Stimulated activated CD4-positive, alpha-beta T cell treated with anti-CD3 and anti-CD28 coated beads, Interleukin-12 subunit alpha, Interleukin-12 subunit beta, amount 100 ng/mL, for 48 hours (primary cell): ENCODE results near the gene AKR7A3.
"Not testable (repeated sequence)": the region's sequence is repeated elsewhere in the genome, so short reads cannot be mapped to it uniquely, and the experiment has no call there.

ENCODE experiments used
- DNase-seq, 3 donors: peaks; one replicate each; pipeline ENCODE4 v3.0.0-alpha.2; 2020; ENCODE audit warnings: low read depth in 2 of 3, low spot score in 1 of 3

AKR7A3 gene

GRCh38 chr1:19319196-19319595, 30.6 kb upstream of the AKR7A3 start:
- no peak for DNase-seq

DNA sequence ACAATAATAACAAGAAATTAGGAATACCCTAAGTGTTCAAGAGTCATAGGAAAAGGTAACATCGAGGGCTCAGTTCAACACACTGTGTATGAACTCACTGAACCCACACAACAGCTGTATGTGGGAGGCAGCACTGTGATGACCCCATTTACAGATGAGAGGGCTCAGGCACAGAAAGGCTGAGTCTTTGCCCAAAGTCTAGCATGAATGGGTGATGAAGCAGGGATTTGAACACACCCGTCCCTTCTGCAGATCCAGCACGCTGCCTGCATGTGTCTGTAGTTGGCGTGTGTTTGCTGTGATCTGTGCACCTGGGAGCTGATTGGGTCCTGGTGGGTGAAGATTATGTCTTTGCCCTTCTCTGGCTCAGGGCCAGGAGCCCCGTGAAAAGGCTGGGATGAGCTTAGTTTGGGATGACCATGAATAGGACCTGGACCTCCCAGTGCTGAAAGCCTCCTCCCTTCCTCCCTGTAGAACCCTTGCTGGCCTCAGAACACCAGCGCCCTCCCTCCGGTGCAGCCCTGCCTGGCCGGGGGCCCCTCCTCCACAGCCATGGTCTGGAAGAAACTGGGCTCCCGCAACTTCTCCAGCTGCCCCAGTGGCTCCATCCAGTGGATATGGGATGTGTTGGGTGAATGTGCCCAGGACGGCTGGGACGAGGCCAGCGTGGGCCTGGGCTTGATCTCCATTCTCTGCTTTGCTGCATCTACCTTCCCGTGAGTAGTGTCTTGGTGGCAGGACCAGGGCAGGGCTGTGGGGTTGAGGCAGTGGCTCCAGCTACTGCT, 28.7 kb upstream of the AKR7A3 start:
- DNase-seq, result no peak

DNA sequence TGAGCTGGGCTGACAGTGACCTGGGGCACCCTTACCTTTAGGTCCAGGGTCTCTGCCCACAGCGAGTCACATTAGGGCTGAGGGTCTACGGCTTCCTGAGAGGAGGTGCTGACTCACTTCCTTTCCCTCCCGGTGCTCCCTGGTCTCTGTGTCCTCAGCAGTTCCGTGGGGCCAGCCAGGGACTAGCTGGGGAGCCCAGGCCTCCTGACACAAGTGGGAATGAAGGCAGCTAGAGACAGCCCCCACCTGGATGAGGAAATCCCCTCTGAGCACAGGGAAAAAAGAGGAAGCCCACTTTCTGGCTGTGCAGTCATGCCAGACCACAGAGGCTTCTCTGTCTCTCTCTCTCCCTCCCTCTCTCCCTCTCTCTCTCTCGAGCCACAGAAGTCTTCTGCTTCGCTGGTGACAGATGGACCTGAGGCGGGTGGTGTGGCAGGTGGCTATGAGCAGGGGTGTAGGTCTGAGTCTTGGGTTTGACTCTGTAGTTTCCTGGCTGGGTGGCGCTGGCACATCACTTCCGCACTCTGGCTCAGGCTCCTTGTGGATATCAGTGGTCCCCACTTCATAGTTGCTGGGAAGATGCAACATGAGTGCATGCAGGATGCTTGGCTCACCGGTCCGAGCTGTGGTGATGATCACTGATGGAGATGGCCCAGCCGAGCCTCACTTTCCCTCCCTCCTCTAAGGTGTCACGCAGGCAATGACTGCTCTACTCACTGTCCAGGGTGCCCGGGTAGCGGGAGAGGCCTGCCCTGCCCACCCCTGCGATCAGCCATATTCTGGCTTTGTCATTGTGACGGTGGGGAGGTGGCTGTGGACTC, 27.0 kb upstream of the AKR7A3 start:
- DNase-seq, result no peak

- DNase-seq, result no peak
These were observed 25.7 kb upstream of the AKR7A3 start for GRCh38 chr1:19313961-19314882.

DNA sequence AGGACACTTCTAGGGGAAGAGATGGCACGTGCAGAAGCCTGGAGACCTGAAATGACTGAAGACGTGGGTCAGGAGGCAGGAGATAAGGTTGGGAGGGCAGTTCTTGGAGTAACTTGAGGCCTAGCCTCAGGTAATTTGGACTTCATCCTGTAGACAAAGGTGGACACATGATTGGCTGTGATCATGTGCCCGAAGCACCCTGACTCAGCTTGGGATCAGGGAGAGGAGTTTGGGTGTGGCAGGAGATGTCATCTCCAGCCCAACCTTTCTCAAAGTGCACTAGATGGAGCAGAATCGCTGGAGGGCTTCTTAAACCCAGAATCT, 25.0 kb upstream of the AKR7A3 start:
- DNase-seq, result no peak

DNA sequence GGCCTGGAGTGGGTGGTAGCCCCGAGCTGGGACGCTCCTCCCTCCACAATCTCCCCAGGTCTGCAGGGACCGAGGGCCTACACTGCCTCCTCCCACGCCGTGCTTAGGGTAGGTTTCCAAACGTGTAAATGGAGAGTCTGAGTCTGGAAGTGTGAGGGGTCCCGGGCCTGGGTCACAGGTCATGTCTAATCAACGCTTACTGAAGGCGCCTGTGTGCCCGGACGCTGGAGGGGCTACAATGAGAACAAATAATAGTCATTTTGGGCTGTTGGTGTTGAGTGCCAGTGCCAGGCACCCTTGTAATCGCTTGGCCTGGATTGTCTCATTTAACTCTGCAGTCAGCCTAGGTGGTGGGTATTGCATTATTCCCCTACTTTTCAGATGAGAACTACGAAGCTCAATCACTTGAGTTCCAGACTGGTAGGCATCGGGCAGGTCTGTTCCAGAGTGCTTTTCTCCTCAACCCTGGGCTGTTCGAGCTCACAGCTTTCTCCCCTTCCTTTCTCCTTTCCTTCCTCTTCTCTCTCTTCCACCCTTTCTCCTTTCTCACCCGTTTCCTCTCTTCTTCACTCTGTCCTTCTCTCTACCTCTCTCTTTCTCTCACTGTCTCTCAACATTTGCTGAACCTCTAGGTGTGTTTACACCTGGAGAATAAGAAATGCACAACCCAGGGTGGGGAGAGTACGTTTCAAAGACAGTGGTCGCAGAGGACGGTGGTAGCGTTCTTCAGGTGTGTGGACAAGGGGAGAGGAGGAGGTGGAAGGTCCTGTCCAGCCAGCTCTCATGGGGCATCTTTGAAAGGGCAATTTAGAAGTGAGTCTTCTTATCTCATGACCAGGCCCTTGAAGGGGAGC, 24.4 kb upstream of the AKR7A3 start:
- DNase-seq, result no peak

DNA sequence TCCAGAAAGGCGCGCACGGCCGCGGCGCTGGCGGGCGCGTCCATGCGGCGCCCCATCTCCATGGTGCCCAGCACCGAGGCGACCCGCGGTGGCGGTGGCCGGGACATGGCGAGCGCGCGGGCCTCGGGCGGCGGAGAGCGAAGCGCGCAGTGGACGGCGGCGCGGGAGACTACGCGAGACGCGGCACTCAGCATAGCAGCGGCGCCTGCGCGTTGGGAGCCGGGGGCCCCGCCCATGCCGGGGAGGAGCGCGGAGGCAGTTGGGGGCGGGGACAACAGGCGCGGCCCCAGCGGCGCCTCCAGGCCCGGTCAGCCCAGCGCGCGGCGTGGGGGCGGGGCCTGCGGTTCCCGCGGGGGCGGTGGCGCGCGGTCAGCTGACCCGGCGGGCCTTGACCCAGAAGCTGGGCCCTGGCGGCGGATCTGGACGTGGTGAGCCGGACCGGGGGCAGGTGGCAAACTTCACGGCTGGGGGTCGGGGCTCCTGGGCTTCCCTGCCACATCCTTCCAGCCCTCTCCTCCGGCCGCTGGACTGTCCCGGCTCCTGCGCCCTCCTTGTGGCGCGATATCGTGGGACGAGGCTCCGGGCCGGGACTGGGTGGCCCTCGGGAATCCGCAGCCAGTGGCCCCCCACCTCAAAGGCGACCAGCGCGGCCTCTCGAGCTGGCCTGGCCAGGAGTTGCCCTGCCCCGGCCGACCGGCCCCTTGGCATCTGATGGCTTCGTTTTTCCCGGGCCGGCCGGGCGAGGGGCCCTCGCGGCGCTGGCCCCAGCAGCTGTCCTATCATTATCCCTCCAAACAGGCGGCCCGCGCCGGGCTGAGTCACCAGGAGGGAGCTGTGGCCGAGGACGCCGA, 23.6 kb upstream of the AKR7A3 start, which contains the start of the genes AKR7A2 and SLC66A1:
AKR7A2 (minus strand) TSS at position 214 of the 851 bp plus-strand sequence; CDS start at position 194, 20 bp downstream.
SLC66A1 (plus strand) TSS at position 396 of the 851 bp plus-strand sequence. CDS start 5,352 bp downstream, outside the sequence.
- peak; percentile 78 to 86 (median 83) for DNase-seq

- peak in 1 of 3 donors; percentile 13 for DNase-seq
These were observed 22.9 kb upstream of the AKR7A3 start for GRCh38 chr1:19311503-19311930.

GRCh38 chr1:19310720-19311502, 22.3 kb upstream of the AKR7A3 start:
- no peak for DNase-seq

- no peak for DNase-seq
These were observed 21.5 kb upstream of the AKR7A3 start for GRCh38 chr1:19310061-19310460.

DNA sequence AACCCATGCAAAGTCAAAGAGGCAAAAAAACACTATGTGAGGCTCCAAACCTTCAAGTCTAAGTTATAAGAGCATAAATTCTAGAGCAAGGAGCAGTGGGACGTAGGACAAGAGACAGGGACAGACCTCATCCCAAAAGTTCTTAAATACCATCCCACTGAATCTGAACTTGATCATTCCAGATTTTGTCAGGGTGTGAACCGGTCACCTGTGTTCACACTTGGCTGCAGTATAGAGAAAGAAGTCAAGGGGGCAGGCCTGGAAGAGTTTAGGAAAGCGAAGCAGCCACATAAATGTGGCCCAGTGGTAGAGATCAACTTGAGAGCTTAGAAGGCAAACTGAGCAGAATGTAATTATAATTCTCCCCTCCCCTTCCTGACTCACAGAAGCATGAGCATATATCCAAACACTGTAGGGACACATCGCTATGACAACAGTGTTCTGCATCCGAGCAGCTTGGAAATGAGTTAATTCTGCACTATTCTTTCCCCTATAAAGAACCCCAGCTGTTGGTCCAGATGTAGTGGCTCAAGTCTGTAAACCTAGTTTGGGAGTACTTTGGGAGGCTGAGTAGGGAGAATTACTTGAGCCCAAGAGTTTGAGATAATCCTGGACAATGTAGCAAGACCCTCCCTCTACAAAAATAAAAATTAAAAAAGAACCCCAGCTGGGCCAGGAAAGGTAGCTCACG, 20.7 kb upstream of the AKR7A3 start:
- DNase-seq, result no peak

- DNase-seq, result no peak
These were observed 19.9 kb upstream of the AKR7A3 start for GRCh38 chr1:19308509-19308907.

GRCh38 chr1:19307794-19308508, 19.4 kb upstream of the AKR7A3 start:
- DNase-seq, result no peak

DNA sequence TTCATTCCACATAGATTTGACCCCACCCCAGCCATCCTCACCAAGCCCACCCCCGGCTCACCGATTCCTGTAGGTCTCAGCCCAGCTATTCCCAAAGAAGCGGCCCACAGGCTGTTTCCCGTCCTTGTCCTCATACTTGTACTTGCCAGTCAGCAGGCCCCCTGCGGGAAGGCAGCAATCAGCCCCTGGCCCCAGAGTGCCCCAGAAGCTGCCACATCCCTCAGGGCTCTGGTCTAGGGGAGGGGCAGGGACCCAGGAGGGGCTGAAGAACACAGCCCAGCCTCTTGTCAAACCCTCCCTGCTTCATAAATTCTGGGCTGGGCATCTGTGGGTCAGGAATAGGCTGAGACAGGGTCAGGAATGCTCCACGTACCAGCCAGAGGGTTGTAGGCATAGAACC, 18.4 kb upstream of the AKR7A3 start:
- no peak for DNase-seq

GRCh38 chr1:19305880-19306279, 17.3 kb upstream of the AKR7A3 start:
- DNase-seq, result no peak

DNA sequence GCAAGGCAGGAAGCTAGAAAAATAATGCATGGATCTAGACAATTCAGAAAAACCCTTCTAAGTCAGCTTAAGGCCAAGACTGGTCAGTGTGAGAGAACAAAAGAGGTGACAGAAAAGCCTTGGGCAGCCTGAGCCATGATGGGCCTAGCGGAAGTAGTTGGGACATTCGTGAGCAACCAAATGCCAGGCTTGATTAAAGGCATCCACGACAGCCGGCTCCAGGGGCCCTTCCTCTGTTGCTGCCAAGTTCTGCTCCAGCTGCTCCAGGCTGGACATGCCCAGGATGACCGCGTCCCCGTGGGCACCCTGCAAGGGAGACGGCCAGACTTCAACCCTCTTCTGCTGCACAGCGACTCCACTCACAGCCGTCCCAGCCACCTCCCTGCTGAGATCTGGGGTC, 15.5 kb upstream of the AKR7A3 start:
- DNase-seq, result not testable (repeated sequence)

- no peak for DNase-seq
These were observed 11.6 kb upstream of the AKR7A3 start for GRCh38 chr1:19300211-19300610.
